Epidermal melanocyte (primary cell): ENCODE results near the gene MED31.
"Not testable (repeated sequence)": the region's sequence is repeated elsewhere in the genome, so short reads cannot be mapped to it uniquely, and the experiment has no call there.

Source experiments
- DNase-seq: peaks from one replicate; pipeline ENCODE4 v3.0.0; 2011; ENCODE audit warnings: low spot score; ENCODE audit not compliant: insufficient read length

Gene MED31

DNA sequence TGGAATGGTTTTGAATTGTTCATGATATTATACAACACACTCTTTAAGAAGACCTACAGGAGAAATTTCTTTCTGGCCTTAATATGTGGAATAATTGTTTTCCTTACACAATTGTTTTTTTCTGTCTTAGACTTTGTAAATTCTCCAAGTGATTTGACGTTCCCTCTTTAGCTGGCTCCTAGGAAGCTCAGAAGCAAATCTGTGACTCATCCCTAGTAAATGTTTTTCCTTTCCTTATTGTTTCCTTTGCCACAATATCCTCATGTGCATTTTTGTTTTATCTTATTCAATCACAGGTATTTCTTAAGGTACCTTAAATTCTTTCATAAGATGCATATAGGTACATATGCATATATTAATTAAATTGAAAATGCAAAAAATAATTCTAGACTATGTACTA lies 24.4 kb downstream of the MED31 start:
- DNase-seq: no peak

DNA sequence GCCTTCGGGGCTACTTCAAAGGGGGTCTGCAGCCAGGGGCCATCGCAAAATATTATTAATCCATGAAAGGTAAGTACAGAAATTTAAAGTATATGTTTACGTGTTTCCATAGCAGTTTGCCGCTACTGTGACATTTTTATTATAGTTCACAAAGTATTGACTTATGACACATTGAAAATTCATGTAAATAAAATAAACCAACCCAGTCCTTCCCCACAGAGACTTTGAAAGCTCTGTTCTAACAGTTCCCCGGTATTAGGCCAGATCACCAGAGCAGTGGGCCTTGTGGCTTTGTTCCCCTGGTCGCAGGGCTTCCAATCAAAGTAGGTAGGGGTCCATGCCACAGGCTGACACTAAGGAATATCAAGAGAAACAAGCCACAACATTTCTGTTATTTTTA lies 24.8 kb downstream of the MED31 start:
- no peak for DNase-seq

DNA sequence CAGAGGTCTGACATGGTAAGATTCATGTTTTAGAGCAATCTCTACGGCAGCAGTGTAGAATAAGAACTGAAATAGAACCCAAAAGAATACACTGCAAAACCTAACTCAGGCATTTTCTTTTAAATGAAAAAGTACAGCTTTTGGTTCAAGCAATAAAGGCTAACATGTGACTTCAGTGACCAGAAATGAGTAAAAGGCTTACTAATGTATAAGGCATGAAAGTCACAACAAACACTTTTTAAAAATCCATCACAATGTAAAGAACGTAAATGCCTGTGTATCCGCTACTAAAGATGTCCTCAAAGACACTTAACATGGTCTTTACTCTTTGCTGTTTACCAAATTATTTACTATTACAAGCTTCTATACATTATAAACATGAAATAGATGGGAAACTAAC lies 27.5 kb downstream of the MED31 start:
- DNase-seq: no peak

DNA sequence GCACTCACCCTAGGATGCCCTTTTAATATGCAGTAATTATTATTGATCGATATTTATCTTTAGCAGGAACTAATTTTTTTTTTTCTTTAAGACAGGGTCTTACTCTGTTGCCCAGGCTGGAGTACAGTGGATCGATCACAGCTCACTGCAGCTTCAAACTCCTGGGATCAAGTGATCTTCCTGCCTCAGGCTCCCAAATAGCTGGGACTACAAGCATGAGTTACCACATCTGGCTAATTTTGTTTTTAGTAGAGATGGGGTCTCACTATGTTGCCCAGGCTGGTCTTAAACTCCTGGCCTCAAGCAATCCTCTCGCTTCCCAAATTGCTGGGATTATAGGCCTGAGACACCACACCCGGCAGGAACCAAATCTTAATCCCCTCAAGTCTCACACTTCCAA lies 40.2 kb downstream of the MED31 start:
- DNase-seq: no peak

DNA sequence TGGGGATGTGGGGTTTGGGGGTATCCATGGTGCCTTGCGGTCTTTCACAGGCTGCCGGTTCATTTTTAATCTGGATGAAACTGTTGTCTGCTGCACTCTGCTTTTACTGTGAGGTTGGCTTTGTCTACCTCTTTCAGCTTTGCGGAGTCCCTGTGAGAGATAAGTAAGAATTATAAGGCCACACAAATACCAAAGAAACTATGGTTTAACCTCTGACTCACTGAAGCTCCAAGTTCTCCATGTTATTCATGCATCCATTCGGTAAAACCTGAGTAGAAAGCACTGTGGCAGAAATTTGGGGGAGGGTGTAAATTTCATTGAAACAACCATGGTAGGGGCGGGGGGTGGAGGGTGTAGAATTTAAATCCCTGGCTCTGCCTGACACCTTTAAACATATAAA lies 41.4 kb downstream of the MED31 start:
- no peak for DNase-seq

DNA sequence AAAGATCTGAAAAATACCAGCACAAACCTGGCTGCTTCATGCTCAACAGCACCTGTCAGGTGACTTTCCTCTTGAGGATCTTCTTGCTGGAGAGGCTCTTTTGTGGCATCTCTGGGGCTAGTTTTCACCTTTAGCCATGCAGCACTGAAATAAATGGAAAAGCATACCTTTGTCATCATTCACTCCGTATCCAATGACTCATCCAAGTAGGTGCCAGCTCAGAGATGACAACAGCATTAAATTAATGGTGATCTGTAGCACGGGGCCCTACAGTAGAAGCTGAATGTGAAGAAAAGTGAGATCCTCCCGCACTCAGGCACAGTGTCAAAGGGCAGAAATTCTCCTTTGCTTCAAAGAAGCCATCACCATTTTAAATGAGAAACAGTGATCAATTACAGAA lies 43.1 kb downstream of the MED31 start:
- DNase-seq: no peak

DNA sequence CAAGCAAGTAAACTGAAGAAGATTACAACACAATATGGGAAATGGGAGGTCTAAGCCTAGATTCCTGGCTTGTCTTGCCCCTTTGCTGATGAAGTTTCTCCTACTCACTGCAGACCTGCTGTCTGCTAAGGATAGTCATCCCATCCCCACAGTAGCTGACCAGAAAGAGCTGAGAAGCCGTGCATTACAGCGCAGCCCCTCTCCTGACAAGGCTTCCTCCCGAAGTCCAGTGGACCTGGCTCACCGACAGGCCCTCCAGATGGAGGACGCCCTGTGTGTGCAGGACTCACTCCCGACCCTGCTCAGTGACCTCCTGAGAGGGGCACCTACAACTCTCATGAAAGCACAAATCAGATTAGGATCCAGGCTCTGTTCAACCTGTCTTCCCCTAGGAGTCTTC lies 46.3 kb downstream of the MED31 start:
- DNase-seq: no peak

DNA sequence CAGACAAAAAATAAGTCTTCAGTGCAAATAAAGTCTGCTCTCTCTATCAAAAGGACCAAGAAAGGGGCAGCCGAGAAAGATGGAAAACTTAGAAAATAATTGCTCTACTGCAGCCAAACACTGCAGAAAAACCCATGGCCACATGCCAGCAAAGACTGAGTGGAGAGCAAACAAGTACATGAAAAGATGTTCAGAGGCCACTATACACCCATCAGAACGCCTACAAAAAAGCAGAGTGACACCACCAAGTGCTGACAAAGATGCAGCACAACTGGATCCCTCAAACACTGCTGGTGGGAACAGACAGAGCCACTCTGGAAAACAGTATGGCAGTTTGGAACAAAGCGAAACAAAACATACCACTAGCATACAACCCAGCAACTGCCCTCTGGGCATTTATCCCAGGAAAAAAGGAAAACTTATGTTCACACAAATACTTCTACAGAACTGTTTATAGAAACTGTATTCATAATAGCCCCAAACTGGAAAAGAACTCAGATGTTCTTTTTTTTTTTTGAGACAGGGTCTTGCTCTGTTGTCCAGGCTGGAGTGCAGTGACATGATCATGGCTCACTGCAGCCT lies 47.6 kb downstream of the MED31 start:
- DNase-seq: no peak

DNA sequence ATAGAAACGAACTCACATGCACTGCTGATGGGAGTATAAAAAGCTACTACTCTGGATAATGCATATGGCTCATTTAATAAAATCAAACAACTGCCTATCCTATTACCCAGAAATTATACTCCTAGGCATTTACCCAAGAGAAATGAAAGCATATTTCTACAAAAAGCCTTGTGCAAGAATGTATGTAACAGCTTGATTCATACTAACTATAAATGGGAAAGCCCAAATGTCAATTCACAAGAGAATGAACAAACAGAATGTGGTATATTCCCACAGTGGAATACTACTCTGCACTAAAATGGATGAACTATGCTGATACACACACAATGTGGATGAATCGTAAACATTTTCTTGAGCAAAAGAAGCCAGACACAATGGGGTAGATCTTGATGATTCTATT lies 49.3 kb downstream of the MED31 start:
- DNase-seq: no peak

DNA sequence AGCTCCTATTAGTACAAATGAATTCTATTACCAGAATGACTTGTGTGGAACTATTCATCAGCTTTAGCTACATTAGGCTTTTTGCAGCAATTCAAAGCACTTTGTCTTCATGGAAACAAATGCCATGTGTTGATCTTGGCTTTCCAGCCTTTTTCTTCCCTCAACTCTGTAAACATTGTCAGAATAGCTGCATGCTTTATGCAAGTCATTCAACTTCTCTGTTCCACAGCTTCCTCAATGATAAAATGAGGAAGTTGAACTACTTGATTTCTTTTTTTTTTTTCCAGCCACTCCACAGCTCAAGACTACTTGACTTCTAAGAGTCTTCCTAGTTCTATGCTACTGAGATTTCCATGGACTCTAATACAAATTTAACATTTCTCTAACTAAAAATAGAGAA lies 52.0 kb downstream of the MED31 start:
- no peak for DNase-seq

DNA sequence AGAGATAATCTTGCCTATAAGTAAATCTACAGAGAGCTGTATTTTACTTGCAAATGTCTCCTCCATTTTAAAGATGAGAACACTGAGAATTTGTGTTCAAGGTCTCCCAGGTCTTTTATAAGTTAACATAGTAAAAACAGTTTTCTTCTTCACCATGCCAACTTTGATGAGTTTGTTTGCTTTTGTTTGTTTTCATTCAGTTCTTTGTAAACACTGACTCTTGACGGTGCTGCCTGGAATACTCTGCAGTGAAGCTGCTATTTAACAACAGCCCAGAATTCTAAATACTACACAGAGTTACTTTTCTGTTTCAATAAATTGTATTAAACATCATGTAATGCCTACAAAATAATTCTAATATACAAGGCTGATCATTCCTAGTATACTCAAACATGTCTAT lies 53.7 kb downstream of the MED31 start:
- DNase-seq: no peak

DNA sequence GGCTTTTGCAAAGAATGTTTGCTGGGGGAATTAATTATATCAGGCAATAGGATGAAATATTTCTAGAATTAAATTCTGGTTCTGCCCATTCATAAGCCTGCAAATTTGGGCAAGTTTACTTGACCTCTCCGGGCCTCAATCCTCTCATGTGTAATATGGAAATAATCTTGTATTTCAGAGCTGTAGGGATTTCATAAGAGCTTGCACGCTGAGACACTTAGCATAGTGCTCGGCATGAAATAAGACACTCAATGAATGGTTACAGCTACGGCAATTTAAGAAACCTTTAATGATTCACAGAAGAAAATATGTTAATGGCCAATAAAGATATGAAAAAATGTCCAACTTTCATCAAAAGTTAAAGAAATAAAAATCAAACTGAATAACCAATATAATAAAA lies 54.5 kb downstream of the MED31 start:
- DNase-seq: no peak

DNA sequence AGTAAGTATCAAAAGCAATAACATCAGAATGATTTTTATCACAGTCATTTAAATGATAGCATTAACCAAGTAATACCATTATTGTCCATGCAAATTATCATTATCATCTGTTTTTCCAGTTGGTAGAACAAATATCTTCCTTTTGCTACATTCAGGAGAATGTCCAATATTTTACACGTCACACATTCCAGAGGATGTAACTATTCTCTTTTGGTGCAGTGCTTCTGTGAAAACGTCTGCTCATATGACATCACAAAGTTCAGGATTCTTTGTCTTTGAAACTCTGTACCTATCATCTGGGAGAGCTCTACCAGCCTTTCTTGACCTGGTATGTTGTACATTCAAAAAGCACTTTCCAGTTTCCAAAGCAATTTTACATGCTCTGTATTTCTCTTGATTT lies 54.9 kb downstream of the MED31 start:
- no peak for DNase-seq

DNA sequence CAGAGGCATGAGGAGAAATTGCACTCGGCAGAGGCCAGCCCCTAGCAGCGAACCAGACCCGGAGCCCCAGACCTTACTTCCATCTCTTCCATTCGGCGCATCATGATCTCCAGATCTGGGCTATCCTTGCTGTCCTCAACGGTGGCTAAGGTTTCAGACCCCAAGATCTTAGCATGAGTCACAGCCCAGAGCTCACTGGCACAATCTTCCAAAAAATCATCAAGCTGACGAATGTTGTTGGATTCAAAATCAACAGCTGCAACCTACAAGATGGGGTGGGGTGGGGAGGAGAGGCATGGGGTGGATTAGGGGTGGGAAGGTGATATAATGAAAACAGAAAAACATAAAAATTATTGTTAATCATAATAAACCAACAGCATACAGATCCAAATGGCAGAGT lies 55.3 kb downstream of the MED31 start:
- DNase-seq: no peak

DNA sequence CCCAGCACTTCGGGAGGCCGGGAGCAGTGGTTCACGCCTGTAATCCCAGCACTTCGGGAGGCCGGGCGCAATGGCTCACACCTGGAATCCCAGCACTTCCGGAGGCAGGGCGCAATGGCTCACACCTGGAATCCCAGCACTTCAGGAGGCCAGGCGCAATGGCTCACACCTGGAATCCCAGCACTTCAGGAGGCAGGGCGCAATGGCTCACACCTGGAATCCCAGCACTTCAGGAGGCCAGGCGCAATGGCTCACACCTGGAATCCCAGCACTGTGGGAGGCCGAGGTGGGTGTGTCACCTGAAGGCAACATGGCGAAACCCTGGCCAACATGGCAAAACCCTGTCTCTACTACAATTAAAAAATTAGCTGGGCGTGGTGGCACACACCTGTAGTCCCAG lies 58.0 kb downstream of the MED31 start:
- not testable (repeated sequence) for DNase-seq
